ENCODE measurements around the gene MCC.
A peak's percentile ranks its signal among the peaks of the same experiment; 100 is the strongest.
"Not testable (repeated sequence)": the region's sequence is repeated elsewhere in the genome, so short reads cannot be mapped to it uniquely, and the experiment has no call there.

MCC gene

DNA sequence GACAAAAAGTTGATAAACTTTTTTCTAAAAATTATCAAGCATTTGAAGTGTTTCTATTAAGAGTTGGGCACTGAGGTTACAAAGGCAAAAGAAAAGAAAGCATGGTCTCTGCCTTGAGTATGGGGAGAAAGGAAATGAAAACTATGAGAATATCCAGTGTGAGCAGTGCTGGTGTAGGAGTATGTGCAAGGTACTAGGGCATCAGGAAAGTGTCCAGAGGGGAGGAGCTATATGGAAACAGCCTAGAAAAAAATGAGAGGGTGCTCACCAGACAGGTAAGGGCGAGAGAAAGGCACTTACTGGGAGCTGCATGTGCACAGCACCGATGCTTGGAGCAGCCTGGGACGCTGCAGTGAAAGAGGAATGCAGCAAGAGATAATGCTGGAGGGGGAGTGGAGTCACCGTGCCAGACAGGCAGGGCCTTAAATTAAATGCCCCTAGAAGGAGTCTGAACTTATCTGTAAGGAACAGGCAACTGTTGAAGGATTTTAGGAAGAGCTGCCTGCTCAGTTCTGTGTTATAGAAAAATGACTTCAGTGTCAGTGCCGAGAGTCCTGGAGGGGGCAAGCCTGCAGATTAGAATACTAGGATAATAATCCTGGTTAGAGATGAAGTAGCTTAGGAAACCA lies 14.0 kb downstream of the MCC start:
- no peak for TF ChIP-seq POLR2A (IDR thresholded peaks at IDR 0.05; ENCODE audit: low read depth, low read length)

DNA sequence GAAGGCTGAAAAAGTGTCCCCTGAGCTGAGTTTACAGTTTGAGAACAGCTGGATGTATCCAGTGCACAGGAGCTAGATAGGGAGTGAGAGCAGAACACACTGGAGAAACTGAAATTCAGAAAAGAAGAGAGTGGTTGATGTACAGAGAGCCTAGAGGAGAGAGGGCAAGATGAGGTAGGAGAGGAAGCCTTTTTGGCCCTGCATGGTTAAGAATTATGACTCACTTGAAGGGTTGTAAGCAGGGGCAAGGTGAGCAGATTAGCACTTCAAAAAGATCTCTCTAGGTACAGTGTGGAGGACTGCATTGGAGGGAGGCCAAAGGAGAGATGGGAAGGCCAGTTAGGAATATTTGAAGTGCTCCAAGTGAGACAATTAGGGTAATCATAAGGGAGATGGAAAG lies 25.2 kb downstream of the MCC start:
- no peak for TF ChIP-seq POLR2A (IDR thresholded peaks at IDR 0.05; ENCODE audit: low read depth, low read length)
- DNase-seq (ENCODE audit: insufficient read length, low spot score) (no peak), FAIRE-seq (no peak)

More for the DNA sequence above, 14.0 kb downstream of the MCC start:
- FAIRE-seq (no peak), DNase-seq (ENCODE audit: insufficient read length, low spot score) (no peak)

DNA sequence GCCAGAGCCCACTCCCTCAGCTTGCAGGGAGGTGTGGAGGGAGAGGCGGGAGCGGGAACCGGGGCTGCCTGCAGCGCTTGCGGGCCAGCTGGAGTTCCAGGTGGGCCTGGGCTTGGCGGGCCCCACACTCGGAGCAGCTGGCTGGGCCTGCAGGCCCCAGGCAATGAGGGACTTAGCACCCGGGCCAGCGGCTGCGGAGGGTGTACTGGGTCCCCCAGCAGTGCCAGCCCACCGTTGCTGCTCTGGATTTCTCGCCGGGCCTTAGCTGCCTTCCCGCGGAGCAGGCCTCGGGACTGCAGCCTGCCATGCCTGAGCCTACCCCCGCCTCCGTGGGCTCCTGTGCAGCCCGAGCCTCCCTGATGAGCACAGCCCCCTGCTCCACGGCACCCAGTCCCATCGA lies 31.1 kb downstream of the MCC start:
- FAIRE-seq; DNase-seq (ENCODE audit: insufficient read length, low spot score): not testable (repeated sequence)

DNA sequence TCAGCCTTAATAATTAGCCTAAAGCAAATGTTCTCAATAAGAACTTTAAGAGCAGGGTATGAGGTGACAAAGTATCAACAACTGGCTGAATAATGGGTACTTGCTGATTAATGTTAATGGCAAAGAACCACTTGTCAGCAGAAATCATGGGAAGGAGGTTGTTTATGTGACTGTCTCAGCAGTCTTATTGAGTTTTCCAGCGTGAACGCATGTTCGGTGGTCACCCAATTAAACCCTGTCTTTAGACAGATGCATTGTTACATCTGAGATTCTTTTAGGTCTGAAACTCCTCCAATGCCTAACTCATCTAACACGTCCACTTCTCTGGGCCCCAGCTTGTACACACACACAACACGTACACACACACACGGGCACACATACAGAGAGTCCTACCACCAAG lies 35.3 kb downstream of the MCC start:
- TF ChIP-seq POLR2A (IDR thresholded peaks at IDR 0.05; ENCODE audit: low read depth, low read length): no peak
- DNase-seq (ENCODE audit: insufficient read length, low spot score) (no peak), FAIRE-seq (no peak)

DNA sequence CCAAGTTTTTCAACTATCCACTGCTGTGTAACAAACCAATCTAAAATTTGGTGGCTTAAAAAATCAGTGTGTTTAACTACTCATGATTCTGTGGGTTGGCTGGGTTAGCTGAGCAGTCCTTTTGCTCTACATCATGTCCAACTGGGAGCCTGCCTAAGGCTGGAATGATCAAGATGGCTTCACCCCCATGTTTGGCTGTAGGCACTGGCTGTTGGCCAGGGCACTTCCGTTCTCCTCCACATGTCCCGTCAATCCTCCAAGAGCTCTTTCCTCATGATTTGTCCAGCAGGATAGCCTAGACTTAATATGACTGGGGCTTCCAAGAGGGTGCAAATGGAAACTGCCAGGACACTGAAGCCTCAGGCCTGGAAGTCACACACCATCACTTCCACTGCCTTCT lies 36.5 kb downstream of the MCC start:
- DNase-seq (ENCODE audit: insufficient read length, low spot score) (no peak), FAIRE-seq (no peak)
- no peak for TF ChIP-seq POLR2A (IDR thresholded peaks at IDR 0.05; ENCODE audit: low read depth, low read length)

DNA sequence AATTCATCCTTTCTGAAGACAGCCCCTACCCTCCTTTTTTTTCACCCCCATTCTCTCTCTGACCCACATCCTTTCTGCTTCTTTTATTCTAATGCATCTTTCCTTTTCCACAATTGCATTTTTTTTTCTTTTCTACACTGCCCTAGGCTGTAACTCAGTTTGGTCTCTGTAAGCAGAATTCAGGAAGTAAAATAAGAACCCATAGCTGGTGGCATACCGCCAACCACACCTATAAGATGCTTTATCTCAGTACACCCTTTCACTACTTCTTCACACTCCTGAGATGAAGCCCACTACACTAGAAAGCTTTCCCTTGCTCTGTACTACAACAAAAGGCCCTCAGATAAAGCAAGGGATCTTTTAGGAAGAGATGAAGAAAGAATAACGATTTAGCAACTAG lies 37.3 kb downstream of the MCC start:
- FAIRE-seq (no peak), DNase-seq (ENCODE audit: insufficient read length, low spot score) (no peak)
- no peak for TF ChIP-seq POLR2A (IDR thresholded peaks at IDR 0.05; ENCODE audit: low read depth, low read length)

DNA sequence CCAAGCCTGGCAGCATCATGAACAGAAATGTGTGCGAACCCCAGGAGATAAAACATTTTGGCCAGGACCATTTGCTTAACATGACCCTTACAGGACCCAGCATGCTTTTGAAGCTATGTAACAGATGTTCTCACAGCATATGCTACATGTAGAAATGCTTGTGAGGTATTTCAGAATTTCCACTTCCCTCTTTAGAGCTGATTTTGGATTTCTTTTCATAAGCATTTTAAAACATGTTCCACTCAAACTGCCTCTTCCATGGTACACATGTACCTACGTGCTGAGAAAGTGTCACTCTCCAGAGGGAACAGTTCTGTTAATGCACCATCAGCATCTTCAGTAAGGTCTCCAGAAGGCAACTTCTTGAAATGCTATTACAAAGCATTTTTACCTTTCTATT lies 37.8 kb downstream of the MCC start:
- no peak for DNase-seq (ENCODE audit: insufficient read length, low spot score)
- TF ChIP-seq POLR2A (IDR thresholded peaks at IDR 0.05; ENCODE audit: low read depth, low read length): no peak
- FAIRE-seq: no peak

DNA sequence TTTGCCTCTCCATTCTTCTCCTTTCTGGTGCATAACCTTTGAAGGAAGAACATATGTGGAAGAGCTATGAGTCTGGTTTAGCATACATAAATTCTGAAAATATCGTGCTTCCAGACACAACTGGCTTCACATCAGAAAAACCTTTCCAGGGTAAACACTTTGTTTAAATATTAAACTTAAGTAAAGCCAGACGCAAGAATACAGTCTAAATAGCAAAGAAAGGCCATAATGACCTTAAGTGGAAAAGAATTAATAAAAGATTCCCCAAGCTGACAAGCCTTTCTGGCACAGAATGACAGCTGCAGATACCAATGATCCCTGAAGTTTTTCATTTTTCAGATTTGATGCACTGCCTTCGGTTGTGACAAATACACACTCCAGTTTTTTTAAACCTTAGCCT lies 40.0 kb downstream of the MCC start:
- no peak for TF ChIP-seq POLR2A (IDR thresholded peaks at IDR 0.05; ENCODE audit: low read depth, low read length)
- DNase-seq (ENCODE audit: insufficient read length, low spot score) (no peak), FAIRE-seq (no peak)

DNA sequence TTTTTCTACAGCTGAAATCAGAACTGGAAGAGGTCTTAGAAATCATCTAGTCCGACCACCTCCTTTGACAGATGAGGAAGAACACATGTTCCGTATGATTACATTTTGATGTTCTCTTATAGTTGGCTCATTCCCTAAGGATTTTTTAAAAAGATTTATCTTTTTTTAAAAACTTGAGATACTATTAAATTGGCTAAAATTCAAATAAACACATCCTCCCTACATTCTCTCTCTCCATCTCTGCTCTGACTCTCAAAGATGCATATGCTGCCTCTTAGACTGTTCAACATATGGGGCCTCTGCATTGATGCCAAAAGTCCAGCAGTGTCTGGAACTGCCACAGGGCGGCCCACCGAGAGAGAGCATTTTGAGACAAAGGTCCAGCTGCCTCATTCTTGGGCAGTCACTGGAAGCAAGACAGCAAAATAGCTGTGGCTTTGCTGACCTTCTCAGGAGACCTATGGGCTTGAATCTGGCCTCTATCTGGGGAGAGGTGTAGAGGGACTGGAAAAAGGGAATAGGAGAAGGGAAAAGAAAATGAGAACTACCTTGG lies 40.7 kb downstream of the MCC start:
- peak; percentile 38 for FAIRE-seq
- no peak for TF ChIP-seq POLR2A (IDR thresholded peaks at IDR 0.05; ENCODE audit: low read depth, low read length)
- no peak for DNase-seq (ENCODE audit: insufficient read length, low spot score)

DNA sequence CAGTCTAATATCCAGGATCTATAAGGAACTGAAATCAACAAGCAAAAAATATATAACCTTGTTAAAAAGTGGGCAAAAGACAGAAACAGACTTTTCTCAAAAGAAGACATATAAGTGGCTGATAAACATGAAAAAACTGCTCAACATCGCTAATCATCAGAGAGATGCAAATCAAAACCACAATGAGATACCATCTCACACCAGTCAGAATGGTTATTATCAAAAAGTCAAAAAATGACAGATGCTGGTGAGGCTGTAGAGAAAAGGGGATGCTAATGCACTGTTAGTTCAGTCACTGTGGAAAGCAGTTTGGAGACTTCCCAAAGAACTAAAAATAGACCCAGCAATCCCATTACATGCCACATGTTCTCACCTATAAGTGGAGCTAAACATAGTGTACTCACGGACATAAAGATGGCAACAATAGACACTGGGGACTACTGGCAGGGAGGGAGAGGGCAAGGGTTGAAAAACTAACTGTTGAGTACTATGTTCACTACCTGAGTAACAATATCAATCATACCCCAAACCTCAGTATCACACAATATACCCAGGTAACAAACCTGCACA lies 41.8 kb downstream of the MCC start:
- no peak for FAIRE-seq
- no peak for DNase-seq (ENCODE audit: insufficient read length, low spot score)
- TF ChIP-seq POLR2A (IDR thresholded peaks at IDR 0.05; ENCODE audit: low read depth, low read length): no peak

DNA sequence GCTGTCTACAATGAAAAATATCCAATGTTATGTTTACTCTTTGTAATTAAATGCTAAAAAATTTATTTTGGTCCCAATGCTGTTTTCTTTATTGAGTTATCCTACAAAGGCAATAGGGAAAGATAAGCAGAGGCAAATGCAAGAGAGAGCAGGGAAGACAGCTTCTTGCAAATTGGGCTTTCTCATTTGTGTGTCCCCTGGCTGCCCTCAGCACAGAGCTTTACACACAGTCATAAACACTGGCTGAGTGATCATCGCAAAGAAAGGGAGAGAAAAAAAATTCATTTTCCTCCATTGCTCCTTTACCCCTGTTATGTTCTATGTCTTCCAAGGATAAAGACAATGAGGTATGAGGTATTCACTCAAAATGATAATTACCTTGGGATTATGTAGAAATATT lies 51.1 kb downstream of the MCC start:
- TF ChIP-seq POLR2A (IDR thresholded peaks at IDR 0.05; ENCODE audit: low read depth, low read length): no peak
- no peak for FAIRE-seq

DNA sequence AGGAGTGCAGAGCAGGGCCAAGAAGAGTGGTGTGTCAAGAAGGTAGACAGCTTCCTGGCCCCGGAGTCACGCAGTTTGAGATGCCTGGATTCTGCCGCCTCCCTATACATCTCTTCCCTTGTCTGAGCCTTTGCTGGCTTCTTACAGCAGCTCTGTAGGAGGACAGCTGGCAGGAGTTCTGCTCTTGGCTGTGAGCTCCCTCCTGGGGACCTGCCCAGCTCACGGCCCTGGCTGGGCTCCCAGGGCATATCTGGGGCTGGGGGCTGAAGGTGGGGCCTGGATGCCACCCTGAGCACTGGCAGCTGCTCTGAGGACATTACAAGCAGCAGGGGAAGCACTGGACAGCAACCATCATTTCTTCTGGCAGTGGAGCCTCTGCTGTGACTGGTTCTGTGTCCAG lies 52.7 kb downstream of the MCC start:
- no peak for TF ChIP-seq POLR2A (IDR thresholded peaks at IDR 0.05; ENCODE audit: low read depth, low read length)
- DNase-seq (ENCODE audit: insufficient read length, low spot score) (no peak), FAIRE-seq (no peak)

More for the DNA sequence above, 51.1 kb downstream of the MCC start:
- no peak for DNase-seq (ENCODE audit: insufficient read length, low spot score)

DNA sequence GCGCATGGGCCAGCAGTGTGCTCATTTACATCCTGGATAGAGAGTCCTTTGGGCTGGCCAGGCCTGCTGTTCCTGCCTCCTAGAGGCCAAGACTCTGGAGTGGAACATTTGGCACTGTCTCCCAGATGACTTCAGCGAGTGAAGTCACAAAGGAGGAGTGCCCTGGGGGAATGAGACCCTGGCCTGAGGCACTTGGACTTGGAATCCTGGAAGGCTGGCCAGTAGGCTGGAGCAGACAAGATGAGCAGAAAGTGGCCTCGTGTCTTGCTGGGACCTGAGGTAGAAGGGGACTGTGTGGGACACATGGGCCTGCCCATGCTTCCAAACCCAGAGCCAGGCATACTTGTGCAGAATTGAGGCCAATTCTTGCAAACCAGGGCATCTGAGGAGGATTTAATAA lies 53.4 kb downstream of the MCC start, which contains the start of gene TSSK1B:
Gene TSSK1B (minus strand): TSS at position 101 of the 400 bp plus-strand sequence. CDS start 150 bp downstream, outside the sequence.
- TF ChIP-seq POLR2A (IDR thresholded peaks at IDR 0.05; ENCODE audit: low read depth, low read length): no peak
- FAIRE-seq (no peak), DNase-seq (ENCODE audit: insufficient read length, low spot score) (no peak)

DNA sequence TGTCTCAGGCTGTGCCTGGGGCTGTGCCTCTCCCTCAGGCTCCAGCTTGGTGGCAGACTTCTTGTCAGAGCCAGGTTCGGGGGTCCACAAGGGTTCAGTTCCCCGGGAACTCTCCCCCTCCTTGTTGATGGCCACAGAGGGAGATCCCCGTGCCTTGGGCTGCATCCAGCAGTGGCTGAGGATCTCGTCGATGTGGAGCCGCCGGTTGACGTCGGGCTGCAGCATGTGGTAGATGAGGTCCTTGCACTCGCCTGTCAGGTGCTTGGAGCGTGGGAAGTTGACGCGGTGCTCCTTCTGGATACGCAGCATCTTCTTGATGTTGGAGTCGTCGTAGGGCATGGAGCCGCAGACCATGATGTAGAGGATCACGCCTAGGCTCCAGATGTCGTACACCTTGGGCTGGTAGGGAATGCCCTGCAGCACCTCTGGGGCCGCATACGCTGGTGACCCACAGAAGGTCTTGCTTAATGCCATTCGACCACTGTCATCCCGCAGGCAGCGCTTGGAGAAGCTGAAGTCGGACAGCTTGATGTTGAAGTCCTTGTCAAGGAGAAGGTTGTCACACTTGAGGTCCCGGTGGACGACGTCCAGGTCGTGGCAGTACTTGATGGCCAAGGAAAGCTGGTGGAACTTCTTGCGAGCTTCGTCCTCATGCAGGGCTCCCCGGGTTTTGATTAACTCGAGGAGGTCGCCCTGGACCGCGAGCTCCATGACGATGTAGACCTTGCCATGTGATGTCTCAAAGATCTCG lies 54.2 kb downstream of the MCC start:
- no peak for DNase-seq (ENCODE audit: insufficient read length, low spot score)
- no peak for FAIRE-seq
- no peak for TF ChIP-seq POLR2A (IDR thresholded peaks at IDR 0.05; ENCODE audit: low read depth, low read length)

DNA sequence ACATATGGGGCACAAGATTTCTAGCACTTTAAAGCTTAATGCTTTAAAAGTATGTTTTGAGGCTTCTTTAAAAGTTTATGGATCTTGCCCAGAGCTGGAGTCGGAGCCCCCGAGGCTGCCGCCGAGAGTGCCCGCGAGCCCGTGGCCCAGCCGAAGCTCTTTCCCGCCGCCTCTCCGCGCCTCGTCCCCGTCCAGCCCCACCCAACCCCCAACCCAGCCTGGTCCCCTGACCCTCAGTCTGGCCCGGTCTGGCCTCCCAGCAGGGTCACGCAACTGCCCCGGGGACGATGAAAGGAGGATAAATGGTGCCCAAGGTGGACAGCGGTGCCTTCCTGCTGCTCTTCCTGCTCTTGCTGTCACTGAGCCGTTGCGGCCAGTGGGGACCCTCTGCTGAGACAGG lies 55.2 kb downstream of the MCC start:
- DNase-seq (ENCODE audit: insufficient read length, low spot score) (no peak), FAIRE-seq (no peak)
- TF ChIP-seq POLR2A (IDR thresholded peaks at IDR 0.05; ENCODE audit: low read depth, low read length): no peak

Measured in H54 (cell line).